Upper lobe of left lung (tissue), 4 donors: ENCODE results near the gene TSPEAR.
"Not testable (repeated sequence)": the region's sequence is repeated elsewhere in the genome, so short reads cannot be mapped to it uniquely, and the experiment has no call there.

Experiments
- POLR2AphosphoS5 ChIP-seq, 2 donors: sonication (generic); formaldehyde crosslinking; IDR thresholded peaks; one replicate each; pipeline ENCODE4 v1.5.1; 2017; ENCODE audit warnings: antibody characterized with exemption in 2 of 2
- TF ChIP-seq, protein P1 (sequence below), 6 experiments: fragments of 450-650 bp in 4 of 6; fragments of 200-600 bp in 2 of 6; sonication (generic) in 2 of 6; IDR thresholded peaks; one replicate each; pipeline ENCODE4 v1.5.1; 2016 to 2019; ENCODE audit warnings: antibody characterized with exemption in 6 of 6

DNA sequence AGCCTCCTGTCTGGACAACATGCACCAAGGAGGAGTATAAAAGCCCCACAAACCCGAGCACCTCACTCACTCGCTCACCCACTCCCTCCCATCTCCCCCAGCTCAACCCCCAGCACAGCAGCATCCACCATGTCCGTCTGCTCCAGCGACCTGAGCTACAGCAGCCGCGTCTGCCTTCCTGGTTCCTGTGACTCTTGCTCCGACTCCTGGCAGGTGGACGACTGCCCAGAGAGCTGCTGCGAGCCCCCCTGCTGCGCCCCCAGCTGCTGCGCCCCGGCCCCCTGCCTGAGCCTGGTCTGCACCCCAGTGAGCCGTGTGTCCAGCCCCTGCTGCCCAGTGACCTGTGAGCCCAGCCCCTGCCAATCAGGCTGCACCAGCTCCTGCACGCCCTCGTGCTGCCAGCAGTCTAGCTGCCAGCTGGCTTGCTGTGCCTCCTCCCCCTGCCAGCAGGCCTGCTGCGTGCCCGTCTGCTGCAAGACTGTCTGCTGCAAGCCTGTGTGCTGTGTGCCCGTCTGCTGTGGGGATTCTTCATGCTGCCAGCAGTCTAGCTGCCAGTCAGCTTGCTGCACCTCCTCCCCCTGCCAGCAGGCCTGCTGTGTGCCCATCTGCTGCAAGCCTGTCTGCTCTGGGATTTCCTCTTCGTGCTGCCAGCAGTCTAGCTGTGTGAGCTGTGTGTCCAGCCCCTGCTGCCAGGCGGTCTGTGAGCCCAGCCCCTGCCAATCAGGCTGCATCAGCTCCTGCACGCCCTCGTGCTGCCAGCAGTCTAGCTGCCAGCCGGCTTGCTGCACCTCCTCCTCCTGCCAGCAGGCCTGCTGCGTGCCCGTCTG is 137.5 kb downstream of the TSPEAR start, which contains the start of gene KRTAP10-4:
- TF ChIP-seq, protein P1, sequence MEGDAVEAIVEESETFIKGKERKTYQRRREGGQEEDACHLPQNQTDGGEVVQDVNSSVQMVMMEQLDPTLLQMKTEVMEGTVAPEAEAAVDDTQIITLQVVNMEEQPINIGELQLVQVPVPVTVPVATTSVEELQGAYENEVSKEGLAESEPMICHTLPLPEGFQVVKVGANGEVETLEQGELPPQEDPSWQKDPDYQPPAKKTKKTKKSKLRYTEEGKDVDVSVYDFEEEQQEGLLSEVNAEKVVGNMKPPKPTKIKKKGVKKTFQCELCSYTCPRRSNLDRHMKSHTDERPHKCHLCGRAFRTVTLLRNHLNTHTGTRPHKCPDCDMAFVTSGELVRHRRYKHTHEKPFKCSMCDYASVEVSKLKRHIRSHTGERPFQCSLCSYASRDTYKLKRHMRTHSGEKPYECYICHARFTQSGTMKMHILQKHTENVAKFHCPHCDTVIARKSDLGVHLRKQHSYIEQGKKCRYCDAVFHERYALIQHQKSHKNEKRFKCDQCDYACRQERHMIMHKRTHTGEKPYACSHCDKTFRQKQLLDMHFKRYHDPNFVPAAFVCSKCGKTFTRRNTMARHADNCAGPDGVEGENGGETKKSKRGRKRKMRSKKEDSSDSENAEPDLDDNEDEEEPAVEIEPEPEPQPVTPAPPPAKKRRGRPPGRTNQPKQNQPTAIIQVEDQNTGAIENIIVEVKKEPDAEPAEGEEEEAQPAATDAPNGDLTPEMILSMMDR (IDR thresholded peaks at IDR 0.05), result not testable (repeated sequence)
- TF ChIP-seq POLR2AphosphoS5 (IDR thresholded peaks at IDR 0.05), result not testable (repeated sequence)
